Uterus (tissue), 4 donors: ENCODE data around the gene BRPF3. TPM values are rescaled to one million over a fixed set of nuclear protein-coding genes. Genes with fewer than 3 reads are reported as not detected.

Source experiments
- DNase-seq, 2 donors: peaks; one replicate each; pipeline ENCODE4 v3.0.0-alpha.2; 2019 to 2020
- H3K27ac ChIP-seq, 2 donors: fragments of 200-600 bp; sonication (generic); 1 replicate in 1 of 2; 2 replicates in 1 of 2; pipeline ENCODE4 v1.5.1; 2016 to 2018
- H3K27me3 ChIP-seq, 2 donors: fragments of 200-600 bp; sonication (generic); one replicate each; pipeline ENCODE4 v1.5.1; 2018 to 2019; ENCODE audit warnings: control low read depth in 1 of 2
- H3K36me3 ChIP-seq, 2 donors: fragments of 200-600 bp; sonication (generic); one replicate each; pipeline ENCODE4 v1.5.1; 2019; ENCODE audit warnings: control low read depth in 1 of 2
- H3K4me1 ChIP-seq, 2 donors: fragments of 200-600 bp; sonication (generic); one replicate each; pipeline ENCODE4 v1.5.1; 2018 to 2019; ENCODE audit warnings: control low read depth in 1 of 2
- H3K4me3 ChIP-seq, 2 donors: fragments of 200-600 bp; sonication (generic); 1 replicate in 1 of 2; 2 replicates in 1 of 2; pipeline ENCODE4 v1.5.1; 2018 to 2019; ENCODE audit warnings: mild to moderate bottlenecking in 1 of 2
- H3K9me3 ChIP-seq, 2 donors: fragments of 200-600 bp; sonication (generic); one replicate each; pipeline ENCODE4 v1.5.1; 2019; ENCODE audit warnings: control low read depth in 1 of 2
- POLR2A ChIP-seq, 2 donors: fragments of 450-650 bp; IDR thresholded peaks; one replicate each; pipeline ENCODE4 v1.6.1; 2016; ENCODE audit warnings: antibody characterized with exemption in 2 of 2, mild to moderate bottlenecking in 1 of 2, moderate library complexity in 1 of 2
- intact Hi-C: fragments of 100-400 bp; cut with DNase I; formaldehyde crosslinking; loops from one replicate; pipeline ENCODE4 v1.15.1; 2023; ENCODE audit warnings: low total_unique reads
- total RNA-seq, 4 donors: library from RNA; depleted of rRNA in 3 of 4; stranded (reverse); fragments of >200 nt in 3 of 4; gene quantifications; one replicate each; pipeline versions ENCODE4 v1.1.0 to v1.2.4, GENCODE V29; 2014 to 2023
- TF ChIP-seq, protein P1 (sequence below), 4 experiments: fragments of 200-600 bp in 2 of 4; fragments of 450-650 bp in 2 of 4; sonication (generic) in 2 of 4; IDR thresholded peaks; one replicate each; pipeline ENCODE4 v1.5.1; 2016 to 2019; ENCODE audit warnings: antibody characterized with exemption in 4 of 4, mild to moderate bottlenecking in 2 of 4, moderate library complexity in 1 of 4
- donor health status: DM: yes; HTN: yes; CAD: no.

Gene BRPF3
- total RNA-seq, 4 donors from 2014 or later = 8.5 to 44.5 (median 27.3) TPM

DNA sequence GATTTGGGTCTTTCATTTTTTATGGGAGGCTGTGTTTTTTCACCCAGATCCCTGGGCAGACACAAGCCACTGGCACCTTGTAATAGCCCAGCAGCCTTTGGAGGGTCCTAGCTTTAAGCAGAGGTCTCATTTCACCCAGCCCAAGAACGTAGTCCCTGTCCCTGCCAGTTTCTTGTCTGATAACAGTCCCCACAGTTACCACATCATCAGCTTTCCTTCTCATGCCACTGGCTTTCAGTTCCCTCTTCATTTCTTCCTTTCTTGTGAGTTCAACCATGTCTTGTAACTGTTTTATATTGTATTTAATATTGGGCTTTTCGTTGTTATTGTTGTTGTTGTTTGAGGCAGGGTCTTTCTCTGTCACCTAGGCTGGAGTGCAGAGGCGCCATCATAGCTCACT, 83.9 kb downstream of the BRPF3 start:
- H3K27me3 ChIP-seq = peaks cover 0 to 7% of the 10 kb centered on the region in 2 donors

DNA sequence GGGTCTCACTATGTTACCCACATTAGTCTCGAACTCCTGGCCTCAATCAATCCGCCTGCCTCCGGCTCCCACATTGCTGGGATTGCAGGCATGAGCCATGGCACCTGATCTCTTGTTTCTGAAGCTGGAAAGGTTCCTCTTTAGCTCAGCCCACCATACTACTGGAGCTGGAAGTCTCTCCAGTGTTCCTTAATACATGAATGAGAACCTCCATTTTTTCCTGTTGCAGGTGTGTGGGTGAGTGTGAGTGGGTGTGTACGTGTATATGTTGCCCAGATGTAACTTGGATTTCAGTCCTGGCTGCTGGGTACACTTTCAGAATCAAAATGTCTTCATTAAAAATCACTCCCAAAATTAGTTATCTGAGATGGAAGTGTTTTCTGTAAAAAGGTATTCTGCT, 84.4 kb downstream of the BRPF3 start:
- Histone ChIP-seq H3K9me3 (no peaks in the 10 kb centered on the region), H3K4me3 (no peak overlapping the region), H3K27ac (no peak overlapping the region), H3K36me3 (no peaks in the 10 kb centered on the region), H3K27me3 (peaks cover 0 to 8% of the 10 kb centered on the region in 2 donors), H3K4me1 (no peaks in the 10 kb centered on the region)
- TF ChIP-seq POLR2A (IDR thresholded peaks at IDR 0.05) = no peak
- TF ChIP-seq, protein P1, sequence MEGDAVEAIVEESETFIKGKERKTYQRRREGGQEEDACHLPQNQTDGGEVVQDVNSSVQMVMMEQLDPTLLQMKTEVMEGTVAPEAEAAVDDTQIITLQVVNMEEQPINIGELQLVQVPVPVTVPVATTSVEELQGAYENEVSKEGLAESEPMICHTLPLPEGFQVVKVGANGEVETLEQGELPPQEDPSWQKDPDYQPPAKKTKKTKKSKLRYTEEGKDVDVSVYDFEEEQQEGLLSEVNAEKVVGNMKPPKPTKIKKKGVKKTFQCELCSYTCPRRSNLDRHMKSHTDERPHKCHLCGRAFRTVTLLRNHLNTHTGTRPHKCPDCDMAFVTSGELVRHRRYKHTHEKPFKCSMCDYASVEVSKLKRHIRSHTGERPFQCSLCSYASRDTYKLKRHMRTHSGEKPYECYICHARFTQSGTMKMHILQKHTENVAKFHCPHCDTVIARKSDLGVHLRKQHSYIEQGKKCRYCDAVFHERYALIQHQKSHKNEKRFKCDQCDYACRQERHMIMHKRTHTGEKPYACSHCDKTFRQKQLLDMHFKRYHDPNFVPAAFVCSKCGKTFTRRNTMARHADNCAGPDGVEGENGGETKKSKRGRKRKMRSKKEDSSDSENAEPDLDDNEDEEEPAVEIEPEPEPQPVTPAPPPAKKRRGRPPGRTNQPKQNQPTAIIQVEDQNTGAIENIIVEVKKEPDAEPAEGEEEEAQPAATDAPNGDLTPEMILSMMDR (IDR thresholded peaks at IDR 0.05) = no peak
- intact Hi-C loops = no loop called here
- no peak for DNase-seq

More for the DNA sequence above, 83.9 kb downstream of the BRPF3 start:
- H3K9me3 ChIP-seq = no peaks in the 10 kb centered on the region
- intact Hi-C loops = no loop called here
- H3K36me3 ChIP-seq = no peaks in the 10 kb centered on the region
- H3K4me1 ChIP-seq = no peaks in the 10 kb centered on the region
- TF ChIP-seq POLR2A (IDR thresholded peaks at IDR 0.05) = no peak
- TF ChIP-seq, protein P1 (IDR thresholded peaks at IDR 0.05) = no peak
- no peak for DNase-seq
- no peak overlapping the region for H3K27ac ChIP-seq
- no peak overlapping the region for H3K4me3 ChIP-seq

Other genes with a start within 250 kb of the BRPF3 start
- gene SLC26A8, start 172.1 kb upstream of the BRPF3 start, total RNA-seq = under 1 TPM in 1 of 4 donors, not detected in 3; 0.07 TPM
- gene MAPK14, start 168.9 kb upstream of the BRPF3 start, total RNA-seq = 100 to 1,000 TPM in 2 of 4 donors, 10 to 100 TPM in 2; 62.0 to 117 (median 86.2) TPM
- 10 to 100 TPM in 1 of 4 donors, 1 to 10 TPM in 2, under 1 TPM in 1; 0.26 to 10.9 (median 3.0) TPM for gene MAPK13, start 66.2 kb upstream of the BRPF3 start, total RNA-seq
- gene PNPLA1, start 73.3 kb downstream of the BRPF3 start, total RNA-seq = not detected
- gene BNIP5, start 140.1 kb downstream of the BRPF3 start, total RNA-seq = not detected
- gene ETV7, start 190.9 kb downstream of the BRPF3 start, total RNA-seq = 1 to 10 TPM in 1 of 4 donors, not detected in 3; 1.3 TPM
- not detected for gene PXT1, start 246.1 kb downstream of the BRPF3 start, total RNA-seq
- 100 to 1,000 TPM in 1 of 4 donors, 10 to 100 TPM in 3; 31.0 to 130 (median 46.4) TPM for gene KCTD20, start 246.3 kb downstream of the BRPF3 start, total RNA-seq